IPS DF 6.9 (cell line): Measurements from ENCODE around the gene TNRC6C.

ENCODE experiments used
- DNase-seq: peaks from one replicate; pipeline ENCODE4 v3.0.0-alpha.2; 2013; ENCODE audit warnings: low read depth, low spot score
- H3K27ac ChIP-seq: one replicate; pipeline ENCODE4 v1.5.1; 2013; ENCODE audit warnings: low read length, control low read depth
- H3K27me3 ChIP-seq: 2 replicates; pipeline ENCODE4 v1.6.1; 2013; ENCODE audit warnings: mild to moderate bottlenecking, low read length; ENCODE audit not compliant: control insufficient read depth, insufficient read depth
- H3K36me3 ChIP-seq: 2 replicates; pipeline ENCODE4 v1.6.1; 2013; ENCODE audit warnings: low read length; ENCODE audit not compliant: control insufficient read depth, insufficient read depth
- H3K4me1 ChIP-seq: 2 replicates; pipeline ENCODE4 v1.6.1; 2013; ENCODE audit warnings: low read length; ENCODE audit not compliant: control insufficient read depth, insufficient read depth
- H3K4me3 ChIP-seq: 2 replicates; pipeline ENCODE4 v1.5.1; 2013; ENCODE audit warnings: mild to moderate bottlenecking, low read length
- H3K9me3 ChIP-seq: 2 replicates; pipeline ENCODE4 v1.6.1; 2013; ENCODE audit warnings: low read length, inconsistent platforms; ENCODE audit not compliant: control insufficient read depth, insufficient read depth
- WGBS: extraction: QIAGEN DNeasy Blood & Tissue Kit; methylation state at CpG from one replicate; pipeline ENCODE4 v1.1.7; 2013; ENCODE audit warnings: mixed read lengths, missing lambda C conversion rate; ENCODE audit not compliant: insufficient read length, insufficient coverage; 5-methylcytosine and 5-hydroxymethylcytosine counted together

Gene TNRC6C

DNA sequence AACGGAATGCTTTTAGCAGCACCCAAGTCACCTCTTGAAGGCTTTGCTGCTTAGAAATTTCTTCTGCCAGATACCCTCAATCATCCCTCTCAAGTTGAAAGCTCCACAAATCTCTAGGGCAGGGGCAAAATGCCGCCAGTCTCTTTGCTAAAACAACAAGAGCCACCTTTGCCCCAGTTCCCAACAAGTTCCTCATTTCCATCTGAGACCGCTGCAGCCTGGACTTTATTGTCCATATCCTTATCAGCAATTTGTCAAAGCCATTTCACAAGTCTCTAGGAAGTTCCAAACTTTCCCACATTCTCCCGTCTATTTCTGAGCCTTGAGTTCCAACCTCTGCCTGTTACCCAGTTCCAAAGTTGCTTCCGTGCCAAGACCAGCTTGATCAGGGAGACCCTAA, 142.6 kb downstream of the TNRC6C start:
- Histone ChIP-seq H3K36me3 (peaks cover 48% of the 10 kb centered on the region), H3K4me3 (no peak overlapping the region), H3K4me1 (no peaks in the 10 kb centered on the region), H3K27me3 (no peaks in the 10 kb centered on the region), H3K9me3 (peaks cover 3% of the 10 kb centered on the region; the same call in 1 of the 2 replicates), H3K27ac (no peak overlapping the region)
- WGBS = no CpG with 5 or more reads among the region's 5 CpGs
- no peak for DNase-seq

DNA sequence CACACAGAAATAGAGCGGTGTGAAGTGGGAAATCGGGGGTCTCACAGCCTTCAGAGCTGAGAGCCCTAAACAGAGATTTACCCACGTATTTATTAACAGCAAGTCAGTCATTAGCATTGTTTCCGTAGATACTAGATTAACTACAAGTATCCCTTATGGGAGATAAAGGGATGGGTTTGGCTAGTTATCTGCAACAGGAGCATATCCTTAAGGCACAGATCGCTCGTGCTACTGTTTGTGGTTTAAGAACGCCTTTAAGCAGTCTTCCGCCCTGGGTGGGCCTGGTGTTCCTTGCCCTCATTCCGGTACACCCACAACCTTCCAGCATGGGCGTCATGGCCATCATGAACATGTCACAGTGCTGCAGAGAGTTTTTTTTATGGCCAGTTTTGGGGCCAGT, 143.0 kb downstream of the TNRC6C start:
- Histone ChIP-seq H3K4me3 (no peak overlapping the region), H3K27me3 (no peaks in the 10 kb centered on the region), H3K4me1 (no peaks in the 10 kb centered on the region), H3K36me3 (peaks cover 45% of the 10 kb centered on the region), H3K9me3 (peaks cover 3% of the 10 kb centered on the region; the same call in 1 of the 2 replicates), H3K27ac (no peak overlapping the region)
- no peak for DNase-seq
- no CpG with 5 or more reads among the region's 10 CpGs for WGBS

DNA sequence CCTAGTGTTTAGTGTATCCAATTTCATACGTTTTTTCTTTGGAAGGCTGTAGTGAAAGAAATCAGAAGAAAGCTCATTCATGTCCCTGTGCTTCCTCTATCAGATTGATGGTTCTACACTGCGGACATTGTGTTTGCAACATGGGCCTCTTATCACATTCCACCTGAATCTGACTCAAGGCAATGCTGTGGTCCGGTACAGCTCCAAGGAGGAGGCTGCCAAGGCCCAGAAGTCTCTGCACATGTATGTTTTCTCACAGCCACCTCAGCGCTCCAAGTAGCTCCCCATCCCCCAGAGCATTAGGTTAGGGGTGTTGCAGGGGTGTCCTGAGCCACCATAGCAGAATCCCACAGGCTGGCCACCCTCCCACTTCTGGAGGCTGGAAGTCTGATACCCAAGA, 144.8 kb downstream of the TNRC6C start:
- H3K27me3 ChIP-seq = no peaks in the 10 kb centered on the region
- no peak overlapping the region for H3K27ac ChIP-seq
- no peaks in the 10 kb centered on the region for H3K4me1 ChIP-seq
- no peak for DNase-seq
- H3K36me3 ChIP-seq = peaks cover 30% of the 10 kb centered on the region
- WGBS = no CpG with 5 or more reads among the region's 4 CpGs
- no peak overlapping the region for H3K4me3 ChIP-seq
- peaks cover 3% of the 10 kb centered on the region; the same call in 1 of the 2 replicates for H3K9me3 ChIP-seq

DNA sequence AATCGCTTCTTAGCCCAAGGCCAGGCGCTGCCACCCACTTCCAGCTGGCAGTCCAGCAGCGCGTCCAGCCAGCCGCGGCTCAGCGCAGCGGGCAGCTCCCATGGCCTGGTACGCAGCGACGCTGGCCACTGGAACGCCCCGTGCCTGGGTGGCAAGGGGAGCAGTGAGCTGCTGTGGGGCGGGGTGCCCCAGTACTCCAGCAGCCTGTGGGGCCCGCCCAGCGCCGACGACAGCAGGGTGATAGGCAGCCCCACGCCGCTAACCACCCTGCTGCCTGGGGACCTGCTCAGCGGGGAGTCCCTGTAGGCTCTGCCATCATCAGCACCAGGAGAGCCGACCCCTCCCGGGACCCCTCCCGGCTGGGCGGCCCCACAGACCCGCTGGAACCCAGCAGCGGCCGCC, 146.0 kb downstream of the TNRC6C start:
- H3K27ac ChIP-seq = no peak overlapping the region
- H3K4me1 ChIP-seq = no peaks in the 10 kb centered on the region
- DNase-seq = no peak
- peaks cover 22% of the 10 kb centered on the region for H3K36me3 ChIP-seq
- no CpG with 5 or more reads among the region's 28 CpGs for WGBS
- H3K27me3 ChIP-seq = no peaks in the 10 kb centered on the region
- 0 out of 2 replicates have a peak, but pooled peaks cover 2% of the 10 kb centered on the region for H3K9me3 ChIP-seq
- no peak overlapping the region for H3K4me3 ChIP-seq

DNA sequence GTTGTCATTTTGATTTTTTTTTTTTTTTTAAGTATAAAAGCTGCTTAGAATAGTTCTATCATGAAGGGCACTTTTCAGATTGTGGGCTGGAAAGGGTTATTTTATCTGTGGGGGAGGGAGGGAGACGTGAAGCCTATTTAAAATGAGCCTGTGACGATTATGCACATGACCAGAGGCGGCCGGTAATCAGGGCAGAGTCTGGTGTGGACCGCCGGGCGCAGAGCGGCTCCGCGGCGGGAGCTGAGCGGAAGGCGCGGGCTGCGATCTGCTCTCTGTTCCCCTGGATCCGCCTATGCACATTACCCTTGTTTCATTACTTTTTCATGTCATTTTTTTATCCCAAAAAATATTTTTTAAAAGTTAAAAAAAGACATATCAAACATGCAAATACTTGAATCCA, 146.6 kb downstream of the TNRC6C start:
- WGBS = no CpG with 5 or more reads among the region's 16 CpGs
- H3K4me3 ChIP-seq = no peak overlapping the region
- H3K27ac ChIP-seq = no peak overlapping the region
- peaks cover 20% of the 10 kb centered on the region for H3K36me3 ChIP-seq
- H3K27me3 ChIP-seq = no peaks in the 10 kb centered on the region
- 0 out of 2 replicates have a peak, but pooled peaks cover 2% of the 10 kb centered on the region for H3K9me3 ChIP-seq
- no peak for DNase-seq
- no peaks in the 10 kb centered on the region for H3K4me1 ChIP-seq

DNA sequence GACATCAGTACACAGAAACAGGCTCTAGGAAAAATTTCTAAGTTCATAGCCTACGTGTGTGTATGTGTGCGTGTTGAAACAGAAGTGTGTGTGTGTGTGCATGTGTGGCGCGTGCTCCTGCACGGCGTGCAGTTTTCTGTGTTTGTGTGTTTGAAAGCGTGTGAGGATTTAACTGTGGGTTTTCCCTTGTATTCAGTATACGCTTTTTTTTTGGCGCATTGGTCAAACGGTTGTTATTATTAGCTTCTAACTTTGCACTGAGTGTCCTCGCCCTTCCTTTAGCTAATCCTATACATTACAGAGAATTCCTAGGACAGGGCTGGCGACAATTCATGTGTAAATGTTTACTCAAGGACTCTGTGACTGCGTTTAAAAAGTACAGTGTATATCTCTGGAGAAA, 147.0 kb downstream of the TNRC6C start:
- Histone ChIP-seq H3K9me3 (no peaks in the 10 kb centered on the region), H3K27me3 (no peaks in the 10 kb centered on the region), H3K4me3 (no peak overlapping the region), H3K27ac (no peak overlapping the region), H3K36me3 (peaks cover 17% of the 10 kb centered on the region), H3K4me1 (no peaks in the 10 kb centered on the region)
- no CpG with 5 or more reads among the region's 13 CpGs for WGBS
- no peak for DNase-seq

DNA sequence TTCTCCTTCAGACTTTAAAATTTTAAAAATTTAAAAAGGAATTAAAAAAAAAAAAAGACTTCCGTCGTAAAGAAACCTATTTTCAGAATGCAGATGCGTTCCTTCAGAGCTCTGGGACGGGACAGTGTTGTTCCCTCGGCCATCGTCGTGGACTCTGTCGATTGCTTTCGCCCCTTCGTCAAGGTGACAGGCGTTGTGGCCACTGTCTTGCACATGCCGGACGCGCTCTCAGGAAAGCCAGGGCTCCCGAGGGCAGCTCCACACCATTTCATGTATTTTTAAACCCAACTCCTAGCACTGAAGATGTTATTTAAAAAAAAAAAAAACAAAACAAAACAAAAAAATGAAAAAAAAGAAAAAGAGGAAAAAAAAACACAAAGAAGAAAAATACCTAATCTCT, 147.7 kb downstream of the TNRC6C start:
- peaks cover 19% of the 10 kb centered on the region for H3K36me3 ChIP-seq
- no peaks in the 10 kb centered on the region for H3K27me3 ChIP-seq
- H3K27ac ChIP-seq = no peak overlapping the region
- no peak overlapping the region for H3K4me3 ChIP-seq
- H3K4me1 ChIP-seq = no peaks in the 10 kb centered on the region
- DNase-seq = no peak
- H3K9me3 ChIP-seq = no peaks in the 10 kb centered on the region
- WGBS = no CpG with 5 or more reads among the region's 15 CpGs

DNA sequence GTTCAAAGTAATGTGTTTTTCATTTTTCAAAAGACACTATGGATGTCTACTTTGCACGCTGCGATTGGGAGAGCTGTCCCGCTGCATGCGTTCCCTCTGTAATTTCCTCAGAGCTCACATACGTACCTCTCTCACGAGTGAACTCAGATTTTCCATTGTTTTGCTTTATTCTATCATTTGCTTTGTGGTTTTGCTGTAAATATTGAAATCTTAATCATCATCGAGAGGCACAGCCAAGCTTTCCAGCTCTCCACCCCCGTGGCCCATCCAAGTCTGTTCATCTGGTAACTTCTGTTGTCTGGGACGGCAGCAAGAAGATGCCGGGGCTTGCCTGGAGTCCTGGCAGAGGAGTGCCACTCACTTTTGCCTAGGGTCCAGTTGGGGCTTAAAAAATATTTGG, 149.0 kb downstream of the TNRC6C start:
- H3K4me1 ChIP-seq = no peaks in the 10 kb centered on the region
- WGBS = no CpG with 5 or more reads among the region's 10 CpGs
- no peak overlapping the region for H3K27ac ChIP-seq
- no peaks in the 10 kb centered on the region for H3K9me3 ChIP-seq
- no peak for DNase-seq
- no peaks in the 10 kb centered on the region for H3K27me3 ChIP-seq
- no peak overlapping the region for H3K4me3 ChIP-seq
- H3K36me3 ChIP-seq = peaks cover 16% of the 10 kb centered on the region

DNA sequence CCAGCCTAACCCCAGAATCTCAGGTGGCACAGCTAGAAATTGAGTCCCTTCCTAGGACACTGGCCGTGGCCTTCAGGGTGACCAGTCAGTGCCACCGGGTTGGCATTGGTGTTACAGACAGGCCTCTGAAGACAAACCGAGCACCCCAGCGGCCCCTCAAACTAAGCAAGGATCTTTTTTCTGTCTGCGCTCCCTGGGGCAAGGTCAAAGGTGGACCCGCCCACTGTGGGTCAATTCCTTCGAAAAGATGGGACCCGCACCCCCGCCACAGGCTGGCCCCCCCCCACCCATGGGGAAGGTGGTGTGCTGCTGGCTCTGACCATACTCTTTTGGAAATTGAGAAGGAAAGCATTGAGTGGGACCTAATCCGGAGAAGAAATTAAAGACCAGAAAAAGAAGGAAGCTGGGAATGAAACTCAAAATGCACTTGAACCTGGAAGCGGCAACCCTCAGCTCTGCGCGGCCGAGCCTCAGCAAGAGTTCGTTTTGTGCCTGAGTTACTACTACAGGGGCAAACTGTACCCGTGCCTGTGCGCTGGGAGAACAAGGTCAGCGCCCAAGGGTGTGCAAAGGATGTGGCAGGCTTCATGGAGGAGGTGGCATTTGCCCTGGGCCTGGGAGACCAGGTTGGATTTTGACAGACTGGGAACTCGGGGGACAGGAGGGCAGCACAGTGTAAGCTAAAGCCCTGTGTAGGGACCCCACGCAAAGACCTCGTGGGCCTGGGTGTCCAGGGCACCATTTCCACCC, 149.6 kb downstream of the TNRC6C start:
- no peak for DNase-seq
- no peaks in the 10 kb centered on the region for H3K27me3 ChIP-seq
- WGBS = no CpG with 5 or more reads among the region's 21 CpGs
- H3K27ac ChIP-seq = no peak overlapping the region
- H3K4me1 ChIP-seq = no peaks in the 10 kb centered on the region
- H3K9me3 ChIP-seq = no peaks in the 10 kb centered on the region
- H3K4me3 ChIP-seq = no peak overlapping the region
- H3K36me3 ChIP-seq = peaks cover 15% of the 10 kb centered on the region

DNA sequence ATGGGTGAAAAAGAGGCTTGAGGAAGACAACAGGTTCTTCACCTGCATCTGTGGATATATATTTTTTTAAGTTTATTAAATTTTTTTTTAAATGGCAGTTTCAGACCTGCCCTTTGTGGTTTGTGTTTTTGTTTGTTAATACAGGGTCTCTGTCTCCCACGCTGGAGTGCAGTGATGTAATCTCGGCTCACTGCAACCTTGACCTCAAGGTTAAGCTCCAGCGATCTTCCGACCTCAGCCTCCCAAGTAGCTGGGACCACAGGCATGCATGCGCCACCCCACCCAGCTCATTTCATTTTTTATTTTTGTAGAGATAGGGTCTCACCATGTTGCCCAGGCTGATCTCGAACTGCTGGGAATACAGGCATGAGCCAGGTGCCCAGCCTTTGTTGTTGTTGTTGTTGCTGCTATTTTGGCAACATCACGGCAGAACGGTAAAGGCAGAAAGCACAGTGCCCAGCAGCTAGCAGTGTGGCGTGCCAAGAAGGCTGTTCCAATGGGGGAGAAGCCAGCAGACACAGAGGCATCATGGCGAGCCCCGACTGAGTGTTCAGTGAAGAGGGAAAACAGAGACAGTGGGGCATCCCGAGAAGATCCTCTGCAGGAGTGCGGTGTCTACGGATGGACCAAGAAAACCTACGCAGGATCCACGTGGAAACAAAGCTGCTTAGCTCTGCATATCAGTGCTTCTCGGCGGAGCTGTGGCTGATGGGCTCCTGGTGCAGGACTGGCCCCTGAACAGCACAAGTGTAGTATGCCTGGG, 150.4 kb downstream of the TNRC6C start:
- no peaks in the 10 kb centered on the region for H3K4me1 ChIP-seq
- H3K36me3 ChIP-seq = peaks cover 12% of the 10 kb centered on the region
- H3K4me3 ChIP-seq = no peak overlapping the region
- DNase-seq = no peak
- no peak overlapping the region for H3K27ac ChIP-seq
- WGBS = no CpG with 5 or more reads among the region's 18 CpGs
- H3K9me3 ChIP-seq = no peaks in the 10 kb centered on the region
- H3K27me3 ChIP-seq = no peaks in the 10 kb centered on the region

DNA sequence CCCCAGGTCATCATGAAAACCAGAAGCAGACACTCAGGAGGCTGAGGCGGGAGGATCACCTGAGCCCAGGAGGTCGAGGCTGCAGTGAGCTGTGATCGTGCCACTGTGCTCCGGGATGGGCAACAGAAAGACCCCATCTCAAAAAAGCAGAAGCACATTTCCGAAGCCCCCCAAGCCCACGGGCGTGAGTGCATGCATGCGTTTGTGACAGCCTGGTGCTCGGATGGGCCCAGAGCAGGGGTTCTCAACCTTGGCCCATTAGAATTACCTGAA, 150.9 kb downstream of the TNRC6C start:
- no CpG with 5 or more reads among the region's 9 CpGs for WGBS
- H3K36me3 ChIP-seq = peaks cover 8% of the 10 kb centered on the region
- no peaks in the 10 kb centered on the region for H3K9me3 ChIP-seq
- H3K4me1 ChIP-seq = no peaks in the 10 kb centered on the region
- no peaks in the 10 kb centered on the region for H3K27me3 ChIP-seq
- H3K27ac ChIP-seq = no peak overlapping the region
- no peak overlapping the region for H3K4me3 ChIP-seq
- no peak for DNase-seq
